Measurements from ENCODE around the gene DNAJB2. TPM values are rescaled to one million over a fixed set of nuclear protein-coding genes. Genes with fewer than 3 reads are reported as not detected.

The DNAJB2 gene
- total RNA-seq = 100 to 1,000 TPM in 1 of 3 donors, 10 to 100 TPM in 2; 70.3 to 108 (median 98.3) TPM
- 55.6 TPM for total RNA-seq (2013)

DNA sequence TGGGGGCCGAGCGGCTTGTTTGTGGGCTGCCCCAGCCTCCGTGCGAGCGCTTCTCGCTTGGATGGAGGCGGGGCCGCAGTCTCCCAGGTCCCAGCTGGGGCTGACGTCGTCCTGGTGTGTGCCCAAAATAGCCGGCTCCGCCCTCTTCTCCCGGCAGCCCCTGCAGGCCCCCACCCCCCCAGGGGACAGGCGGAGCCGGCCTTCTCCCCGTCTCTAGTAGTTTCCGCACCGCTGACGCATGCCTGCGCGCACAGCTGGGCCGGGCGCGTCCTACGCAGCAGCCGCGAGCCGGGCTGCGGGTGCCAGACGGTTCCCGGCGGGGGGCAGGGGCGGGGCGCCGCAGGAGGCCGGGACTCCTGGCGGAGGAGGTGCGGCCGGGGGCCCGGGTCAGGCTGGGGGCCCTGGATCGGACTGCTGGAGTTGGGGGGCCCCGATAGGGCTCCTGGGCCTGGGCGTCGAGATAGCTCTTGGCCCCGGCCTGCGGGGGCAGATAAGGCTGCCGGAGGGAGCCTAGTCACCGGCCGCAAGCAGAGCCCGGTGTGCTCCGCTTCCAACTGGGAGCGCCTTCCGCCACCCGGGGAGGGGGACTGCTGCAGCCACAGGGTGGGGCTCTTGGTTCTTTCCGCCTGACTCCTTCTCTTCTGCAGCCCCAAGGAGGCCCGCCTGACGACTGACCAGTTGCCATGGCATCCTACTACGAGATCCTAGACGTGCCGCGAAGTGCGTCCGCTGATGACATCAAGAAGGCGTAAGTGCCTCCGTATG lies at the start of gene DNAJB2:
Gene DNAJB2 (plus strand): TSS at position 216 of the 765 bp plus-strand sequence. CDS start 468 bp downstream, at position 684.
- Histone ChIP-seq H3K4me3 (ENCODE audit: low read length) (peak within 1 kb of the TSS; percentile 79), H3K27ac (ENCODE audit: low read length) (peak within 1 kb of the TSS; percentile 99), H3K9me3 (ENCODE audit: control insufficient read depth, insufficient read depth, low read length) (no peaks in the 10 kb centered on the region), H3K27me3 (ENCODE audit: control insufficient read depth, insufficient read depth, low read length) (no peaks in the 10 kb centered on the region), H3K36me3 (ENCODE audit: control insufficient read depth, insufficient read depth, low read length) (peaks cover 31% of the 10 kb centered on the region), H3K4me1 (ENCODE audit: control insufficient read depth, insufficient read depth, low read length) (peaks cover 30% of the 10 kb centered on the region)
- peak; percentile 98 to 99 for DNase-seq
- intact Hi-C loops (cut with micrococcal nuclease) = loop anchor here (1.0 kb wide), 7 partner anchors 16 to 119 kb away; partner anchors contain the start of genes ANKZF1, ATG9A, NHEJ1 and ZFAND2B
- Mint-ChIP-seq H3K4me1 (peaks cover 35 to 47% of the 10 kb centered on the region in 2 donors), H3K27me3 (ENCODE audit: low read depth in 2 of 2) (no peaks in the 10 kb centered on the region), H3K9me3 (no peaks in the 10 kb centered on the region), H3K4me3 (peak within 1 kb of the TSS; percentile 94), H3K27ac (peak within 1 kb of the TSS; percentile 97 to 99), H3K36me3 (no peaks in the 10 kb centered on the region)
- WGBS (ENCODE audit: insufficient coverage) = 1% methylated on average over 65 of the region's 65 CpGs
- TF ChIP-seq, protein P1, sequence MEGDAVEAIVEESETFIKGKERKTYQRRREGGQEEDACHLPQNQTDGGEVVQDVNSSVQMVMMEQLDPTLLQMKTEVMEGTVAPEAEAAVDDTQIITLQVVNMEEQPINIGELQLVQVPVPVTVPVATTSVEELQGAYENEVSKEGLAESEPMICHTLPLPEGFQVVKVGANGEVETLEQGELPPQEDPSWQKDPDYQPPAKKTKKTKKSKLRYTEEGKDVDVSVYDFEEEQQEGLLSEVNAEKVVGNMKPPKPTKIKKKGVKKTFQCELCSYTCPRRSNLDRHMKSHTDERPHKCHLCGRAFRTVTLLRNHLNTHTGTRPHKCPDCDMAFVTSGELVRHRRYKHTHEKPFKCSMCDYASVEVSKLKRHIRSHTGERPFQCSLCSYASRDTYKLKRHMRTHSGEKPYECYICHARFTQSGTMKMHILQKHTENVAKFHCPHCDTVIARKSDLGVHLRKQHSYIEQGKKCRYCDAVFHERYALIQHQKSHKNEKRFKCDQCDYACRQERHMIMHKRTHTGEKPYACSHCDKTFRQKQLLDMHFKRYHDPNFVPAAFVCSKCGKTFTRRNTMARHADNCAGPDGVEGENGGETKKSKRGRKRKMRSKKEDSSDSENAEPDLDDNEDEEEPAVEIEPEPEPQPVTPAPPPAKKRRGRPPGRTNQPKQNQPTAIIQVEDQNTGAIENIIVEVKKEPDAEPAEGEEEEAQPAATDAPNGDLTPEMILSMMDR (IDR thresholded peaks at IDR 0.05) = no peak
- ATAC-seq = peak; percentile 76 to 93 (median 80)

DNA sequence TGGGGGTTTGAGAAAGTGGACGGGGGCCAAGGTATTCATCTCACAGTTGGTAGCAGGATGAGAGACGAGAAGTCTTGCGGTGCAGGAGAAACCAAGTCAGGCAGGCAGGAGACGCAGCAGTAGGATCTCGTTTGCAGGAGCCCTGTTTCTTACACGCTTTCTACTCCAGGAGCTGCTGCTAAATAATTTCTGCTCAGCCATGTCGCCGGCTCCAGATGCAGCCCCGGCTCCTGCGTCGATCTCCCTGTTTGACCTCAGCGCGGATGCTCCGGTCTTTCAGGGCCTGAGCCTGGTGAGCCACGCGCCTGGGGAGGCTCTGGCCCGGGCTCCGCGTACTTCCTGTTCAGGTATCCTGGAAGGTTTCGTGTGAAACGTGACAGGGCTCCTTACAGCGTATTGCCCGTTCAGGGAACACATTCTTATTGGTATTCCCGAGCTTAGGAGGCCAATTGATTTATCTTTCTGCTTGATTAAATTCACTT lies 49.1 kb upstream of the DNAJB2 start:
- ATAC-seq (no peak), DNase-seq (peak in 1 of 2 donors; percentile 64)
- Mint-ChIP-seq H3K36me3 (peaks cover 25% of the 10 kb centered on the region), H3K4me1 (peaks cover 31 to 55% of the 10 kb centered on the region in 2 donors), H3K4me3 (peak overlapping the region; percentile 100), H3K9me3 (no peaks in the 10 kb centered on the region), H3K27ac (peak overlapping the region; percentile 99), H3K27me3 (ENCODE audit: low read depth in 2 of 2) (no peaks in the 10 kb centered on the region)
- Histone ChIP-seq H3K4me1 (ENCODE audit: control insufficient read depth, insufficient read depth, low read length) (peaks cover 30% of the 10 kb centered on the region), H3K27ac (ENCODE audit: low read length) (peak overlapping the region; percentile 77), H3K9me3 (ENCODE audit: control insufficient read depth, insufficient read depth, low read length) (no peaks in the 10 kb centered on the region), H3K27me3 (ENCODE audit: control insufficient read depth, insufficient read depth, low read length) (no peaks in the 10 kb centered on the region), H3K36me3 (ENCODE audit: control insufficient read depth, insufficient read depth, low read length) (peaks cover 46% of the 10 kb centered on the region), H3K4me3 (ENCODE audit: low read length) (peak overlapping the region; percentile 88)
- under 1% methylated on average over 24 of the region's 24 CpGs for WGBS (ENCODE audit: insufficient coverage)
- TF ChIP-seq, protein P1 (IDR thresholded peaks at IDR 0.05) = no peak
- intact Hi-C loops (cut with micrococcal nuclease) = no loop called here

DNA sequence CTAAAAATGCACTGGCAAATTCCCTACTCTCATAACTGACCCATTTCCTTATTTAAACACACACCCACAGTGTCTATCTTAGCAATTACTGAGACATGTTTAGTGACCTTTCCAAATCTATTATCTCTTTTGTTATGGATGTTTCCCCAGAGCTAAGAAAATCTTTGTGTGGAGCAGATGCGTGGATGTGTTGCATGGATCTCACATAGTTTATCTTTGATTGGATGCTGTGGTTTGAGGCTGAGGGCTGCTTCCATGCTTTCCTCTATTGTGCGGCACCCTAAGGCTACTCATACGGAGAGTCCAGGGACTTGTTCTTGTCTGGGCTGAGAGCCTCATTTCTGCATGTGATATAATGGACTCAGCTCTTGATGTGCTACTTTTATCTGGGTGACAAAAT lies 44.8 kb upstream of the DNAJB2 start:
- Histone ChIP-seq H3K36me3 (ENCODE audit: control insufficient read depth, insufficient read depth, low read length) (peaks cover 66% of the 10 kb centered on the region), H3K9me3 (ENCODE audit: control insufficient read depth, insufficient read depth, low read length) (no peaks in the 10 kb centered on the region), H3K4me1 (ENCODE audit: control insufficient read depth, insufficient read depth, low read length) (peaks cover 12% of the 10 kb centered on the region), H3K27ac (ENCODE audit: low read length) (no peak overlapping the region), H3K27me3 (ENCODE audit: control insufficient read depth, insufficient read depth, low read length) (no peaks in the 10 kb centered on the region), H3K4me3 (ENCODE audit: low read length) (no peak overlapping the region)
- DNase-seq (no peak), ATAC-seq (no peak)
- peaks cover 33% of the 10 kb centered on the region for H3K36me3 Mint-ChIP-seq
- no peaks in the 10 kb centered on the region for H3K27me3 Mint-ChIP-seq (ENCODE audit: low read depth in 2 of 2)
- no peak overlapping the region for H3K4me3 Mint-ChIP-seq
- intact Hi-C loops (cut with micrococcal nuclease) = no loop called here
- 98% methylated on average over 3 of the region's 3 CpGs for WGBS (ENCODE audit: insufficient coverage)
- H3K4me1 Mint-ChIP-seq = peaks cover 14 to 31% of the 10 kb centered on the region in 2 donors
- H3K27ac Mint-ChIP-seq = no peak overlapping the region
- H3K9me3 Mint-ChIP-seq = no peaks in the 10 kb centered on the region
- TF ChIP-seq, protein P1 (IDR thresholded peaks at IDR 0.05) = no peak
